ENCODE data around the gene ARFRP1. TPM values are rescaled to one million over a fixed set of nuclear protein-coding genes. Genes with fewer than 3 reads are reported as not detected.

Gene ARFRP1
- total RNA-seq, 2 experiments from 2014 or later, result 41.7 to 44.2 TPM

- peak overlapping the region; percentile 52 for H3K4me3 Mint-ChIP-seq
- no peaks in the 10 kb centered on the region for H3K27me3 Mint-ChIP-seq
- ATAC-seq, result no peak
- H3K36me3 Mint-ChIP-seq (ENCODE audit: low read depth), result peaks cover under 1% of the 10 kb centered on the region
- peaks cover 11% of the 10 kb centered on the region for H3K4me1 Mint-ChIP-seq (ENCODE audit: low read depth)
- TF ChIP-seq CTCF (IDR thresholded peaks at IDR 0.05), result no peak
- ChIA-PET CTCF (interaction anchor here (0.7 to 1.1 kb wide), 3 partner anchors 34 to 215 kb away, joined by 3 to 4 read pairs (median 3); partner anchors contain the start of gene UCKL1), POLR2A (interaction anchor here (1.2 to 1.6 kb wide), 4 partner anchors 7 to 42 kb away, joined by 4 to 8 read pairs (median 6); no protein-coding TSS in a partner anchor)
- H3K9me3 Mint-ChIP-seq, result no peaks in the 10 kb centered on the region
- no peak for DNase-seq
- no peak overlapping the region for H3K27ac Mint-ChIP-seq
- intact Hi-C loops (cut with micrococcal nuclease), result no loop called here
These were observed 33.5 kb upstream of the ARFRP1 start for GRCh38 chr20:63741354-63741675.

- CTCF ChIA-PET, result interaction anchor here (0.8 to 1.1 kb wide), 4 partner anchors 33 to 215 kb away, joined by 3 to 4 read pairs (median 4); partner anchors contain the start of genes ARFRP1, UCKL1 and ZGPAT
- intact Hi-C loops (cut with micrococcal nuclease), result no loop called here
These were observed 33.0 kb upstream of the ARFRP1 start for GRCh38 chr20:63740627-63741353.

GRCh38 chr20:63740070-63740626 lies 32.4 kb upstream of the ARFRP1 start:
- Mint-ChIP-seq H3K36me3 (ENCODE audit: low read depth) (peaks cover 5% of the 10 kb centered on the region), H3K27ac (no peak overlapping the region)

More at GRCh38 chr20:63740627-63741353, 33.0 kb upstream of the ARFRP1 start:
- peak; percentile 8 for ATAC-seq
- POLR2A ChIA-PET, result interaction anchor here (1.2 to 2.2 kb wide), 5 partner anchors 8 to 83 kb away, joined by 4 to 8 read pairs (median 6); partner anchors contain the start of gene RTEL1
- peaks cover 5% of the 10 kb centered on the region for H3K36me3 Mint-ChIP-seq (ENCODE audit: low read depth)
- H3K4me1 Mint-ChIP-seq (ENCODE audit: low read depth), result peaks cover 16% of the 10 kb centered on the region
- H3K27me3 Mint-ChIP-seq, result no peaks in the 10 kb centered on the region
- no peak for TF ChIP-seq CTCF (IDR thresholded peaks at IDR 0.05)
- peak; percentile 62 for DNase-seq
- no peak overlapping the region for H3K27ac Mint-ChIP-seq
- H3K4me3 Mint-ChIP-seq, result peak overlapping the region; percentile 52
- H3K9me3 Mint-ChIP-seq, result no peaks in the 10 kb centered on the region

GRCh38 chr20:63739130-63740069 lies 31.6 kb upstream of the ARFRP1 start, which contains the start of gene SLC2A4RG:
Gene SLC2A4RG (plus strand): TSS chr20:63739776. CDS start chr20:63739913, 137 bp downstream.
- intact Hi-C loops (cut with micrococcal nuclease), result no loop called here
- Mint-ChIP-seq H3K27ac (no peak within 1 kb of the TSS), H3K9me3 (no peaks in the 10 kb centered on the region), H3K36me3 (ENCODE audit: low read depth) (peaks cover 5% of the 10 kb centered on the region), H3K4me1 (ENCODE audit: low read depth) (peaks cover 22% of the 10 kb centered on the region), H3K27me3 (no peaks in the 10 kb centered on the region), H3K4me3 (peak within 1 kb of the TSS; percentile 52)
- TF ChIP-seq CTCF (IDR thresholded peaks at IDR 0.05), result no peak
- DNase-seq (peak; percentile 60), ATAC-seq (peak; percentile 55)
- ChIA-PET POLR2A (interaction anchor here (0.6 to 2.2 kb wide), 6 partner anchors 9 to 81 kb away, joined by 3 to 6 read pairs (median 3); partner anchors contain the start of genes ARFRP1, RTEL1 and ZGPAT), CTCF (interaction anchor here (0.7 to 1.3 kb wide), 2 partner anchors 32 to 200 kb away, joined by 3 read pairs; partner anchors contain the start of genes ARFRP1 and ZGPAT)

More at GRCh38 chr20:63740070-63740626, 32.4 kb upstream of the ARFRP1 start:
- peak overlapping the region; percentile 52 for H3K4me3 Mint-ChIP-seq
- CTCF ChIA-PET, result interaction anchor here (0.8 to 1.1 kb wide), 4 partner anchors 32 to 216 kb away, joined by 3 to 4 read pairs (median 4); partner anchors contain the start of genes ARFRP1, UCKL1 and ZGPAT
- H3K9me3 Mint-ChIP-seq, result no peaks in the 10 kb centered on the region
- TF ChIP-seq CTCF (IDR thresholded peaks at IDR 0.05), result no peak
- intact Hi-C loops (cut with micrococcal nuclease), result no loop called here
- H3K27me3 Mint-ChIP-seq, result no peaks in the 10 kb centered on the region
- POLR2A ChIA-PET, result interaction anchor here (1.2 to 2.2 kb wide), 5 partner anchors 8 to 82 kb away, joined by 4 to 8 read pairs (median 6); partner anchors contain the start of gene RTEL1
- DNase-seq (peak; percentile 49), ATAC-seq (peak; percentile 3)
- H3K4me1 Mint-ChIP-seq (ENCODE audit: low read depth), result peaks cover 22% of the 10 kb centered on the region

Measured in activated CD8-positive, alpha-beta T cell treated with anti-CD3 and anti-CD28 coated beads for 36 hours (primary cell).